Measurements from ENCODE around the gene WT1.

WT1 gene

GRCh38 chr11:32444186-32444585, 8.8 kb upstream of the WT1 start:
- no peaks in the 10 kb centered on the region for H3K9me3 ChIP-seq (ENCODE audit: severe bottlenecking)
- no peaks in the 10 kb centered on the region for H3K36me3 ChIP-seq
- H3K4me3 ChIP-seq (ENCODE audit: low read depth, low read length), result no peak overlapping the region
- peaks cover 85% of the 10 kb centered on the region for H3K27me3 ChIP-seq (ENCODE audit: insufficient read depth, low read depth, severe bottlenecking)
- no peak for TF ChIP-seq CTCF (IDR thresholded peaks at IDR 0.05; ENCODE audit: low read depth, low read length)
- H3K27ac ChIP-seq, result no peak overlapping the region
- DNase-seq, result no peak

- DNase-seq, result no peak
- Histone ChIP-seq H3K27me3 (ENCODE audit: insufficient read depth, low read depth, severe bottlenecking) (peaks cover 90% of the 10 kb centered on the region), H3K4me3 (ENCODE audit: low read depth, low read length) (no peak overlapping the region), H3K27ac (no peak overlapping the region), H3K9me3 (ENCODE audit: severe bottlenecking) (peaks cover 25% of the 10 kb centered on the region), H3K36me3 (no peaks in the 10 kb centered on the region)
- no peak for TF ChIP-seq CTCF (IDR thresholded peaks at IDR 0.05; ENCODE audit: low read depth, low read length)
Measured at GRCh38 chr11:32440916-32441315, 5.6 kb upstream of the WT1 start.

DNA sequence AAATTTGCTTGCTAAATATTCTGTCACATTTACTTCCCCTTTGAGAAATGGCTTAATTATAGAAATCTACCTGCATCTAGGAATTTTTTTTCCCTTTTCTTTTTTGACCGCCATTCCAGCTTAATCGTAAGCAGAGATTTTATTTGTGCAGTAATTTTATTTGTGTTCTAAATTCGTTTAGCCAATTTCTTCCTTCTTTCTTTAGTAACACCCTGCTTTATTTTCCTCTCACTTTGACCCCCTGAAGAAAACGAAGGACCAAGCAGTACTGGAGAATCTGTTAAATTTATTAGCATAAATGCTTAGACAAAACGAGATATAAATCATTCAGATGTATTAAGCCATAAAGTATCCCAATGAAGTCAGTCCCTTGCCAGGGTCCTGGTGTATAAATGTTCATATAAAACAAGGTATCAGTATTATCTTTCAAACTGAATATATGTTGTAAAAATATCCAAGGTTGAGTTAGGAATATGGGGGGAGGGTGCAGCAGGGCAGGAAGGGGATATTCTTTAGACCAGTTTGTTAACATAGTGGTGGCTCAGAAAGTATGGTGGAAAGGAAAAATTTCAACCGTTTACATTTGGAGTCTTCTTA, 5.1 kb upstream of the WT1 start:
- no peak for TF ChIP-seq CTCF (IDR thresholded peaks at IDR 0.05; ENCODE audit: low read depth, low read length)
- peaks cover 28% of the 10 kb centered on the region for H3K9me3 ChIP-seq (ENCODE audit: severe bottlenecking)
- no peak overlapping the region for H3K4me3 ChIP-seq (ENCODE audit: low read depth, low read length)
- H3K36me3 ChIP-seq, result no peaks in the 10 kb centered on the region
- no peak overlapping the region for H3K27ac ChIP-seq
- H3K27me3 ChIP-seq (ENCODE audit: insufficient read depth, low read depth, severe bottlenecking), result peaks cover 90% of the 10 kb centered on the region
- no peak for DNase-seq

- DNase-seq, result no peak
- Histone ChIP-seq H3K27ac (no peak overlapping the region), H3K27me3 (ENCODE audit: insufficient read depth, low read depth, severe bottlenecking) (peaks cover 89% of the 10 kb centered on the region), H3K4me3 (ENCODE audit: low read depth, low read length) (no peak overlapping the region), H3K36me3 (no peaks in the 10 kb centered on the region), H3K9me3 (ENCODE audit: severe bottlenecking) (peaks cover 28% of the 10 kb centered on the region)
- no peak for TF ChIP-seq CTCF (IDR thresholded peaks at IDR 0.05; ENCODE audit: low read depth, low read length)
Measured at GRCh38 chr11:32439501-32440210, 4.3 kb upstream of the WT1 start.

DNA sequence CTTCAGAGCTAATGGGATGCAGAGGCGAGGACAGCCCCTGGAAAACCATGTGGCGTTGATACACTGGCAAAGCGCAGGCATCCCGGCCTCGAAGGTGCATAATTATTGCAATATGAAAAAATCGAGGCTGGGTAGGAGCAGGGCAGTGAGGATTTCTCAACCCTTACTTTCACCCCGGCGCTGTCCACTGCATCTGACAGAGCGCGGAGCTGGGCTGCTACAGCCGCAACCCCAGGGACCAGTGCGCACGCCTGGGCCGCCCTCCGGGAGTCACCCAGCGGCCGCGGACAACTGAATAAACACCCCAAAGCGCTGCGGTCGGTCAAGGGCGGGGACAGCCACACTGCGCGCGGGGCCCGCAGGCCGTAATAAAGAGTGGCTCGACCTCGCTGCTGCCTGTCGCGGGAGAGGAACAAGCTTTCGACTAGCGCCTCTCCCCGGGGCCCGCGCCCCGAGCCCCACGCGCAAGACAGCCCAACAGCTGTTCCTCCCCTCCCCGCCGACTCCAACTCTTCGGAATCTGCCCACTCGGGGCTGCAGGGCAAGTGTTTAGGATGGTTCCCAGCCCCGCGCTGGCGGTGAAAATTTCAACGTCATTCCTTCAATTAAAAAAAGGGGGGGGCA, 3.6 kb upstream of the WT1 start:
- no peak overlapping the region for H3K4me3 ChIP-seq (ENCODE audit: low read depth, low read length)
- H3K27me3 ChIP-seq (ENCODE audit: insufficient read depth, low read depth, severe bottlenecking), result peaks cover 90% of the 10 kb centered on the region
- no peak overlapping the region for H3K27ac ChIP-seq
- TF ChIP-seq CTCF (IDR thresholded peaks at IDR 0.05; ENCODE audit: low read depth, low read length), result no peak
- no peaks in the 10 kb centered on the region for H3K36me3 ChIP-seq
- peaks cover 32% of the 10 kb centered on the region for H3K9me3 ChIP-seq (ENCODE audit: severe bottlenecking)
- DNase-seq, result no peak

Measured in WERI-Rb-1 (cell line).